OCI-LY1 (cell line): Measurements from ENCODE around the gene AFAP1L2.

Experiments used
- H2AFZ ChIP-seq: fragments of 200-600 bp; sonication (generic), shearing (Covaris generic); 2 replicates; pipeline ENCODE4 v1.6.0; 2014; ENCODE audit warnings: antibody characterized with exemption, mild to moderate bottlenecking, low read length
- H3F3A ChIP-seq: fragments of 200-600 bp; sonication (generic), shearing (Covaris generic); 2 replicates; pipeline ENCODE4 v1.6.0; 2014; ENCODE audit warnings: mild to moderate bottlenecking, antibody characterized with exemption, low read length, moderate library complexity; ENCODE audit not compliant: insufficient read depth
- H3K27ac ChIP-seq: fragments of 200-600 bp; sonication (generic); 2 replicates; pipeline ENCODE4 v1.5.1; 2014; ENCODE audit warnings: low read length, mixed run types, mild to moderate bottlenecking, low read depth; ENCODE audit not compliant: poor library complexity, severe bottlenecking
- H3K27me3 ChIP-seq: fragments of 200-600 bp; sonication (generic); 2 replicates; pipeline ENCODE4 v1.6.0; 2014; ENCODE audit warnings: antibody characterized with exemption, mild to moderate bottlenecking, low read length, moderate library complexity; ENCODE audit not compliant: insufficient read depth
- H3K36me3 ChIP-seq: fragments of 200-600 bp; sonication (generic); 2 replicates; pipeline ENCODE4 v1.6.1; 2014; ENCODE audit warnings: mild to moderate bottlenecking, antibody characterized with exemption, low read length, moderate library complexity, mixed read lengths; ENCODE audit not compliant: insufficient read depth
- H3K4me1 ChIP-seq: fragments of 200-600 bp; sonication (generic); 2 replicates; pipeline ENCODE4 v1.5.1; 2014; ENCODE audit warnings: mild to moderate bottlenecking, low read length, moderate library complexity; ENCODE audit not compliant: insufficient read depth, severe bottlenecking
- H3K4me2 ChIP-seq: fragments of 200-600 bp; sonication (generic), shearing (Covaris generic); 2 replicates; pipeline ENCODE4 v1.6.1; 2014; ENCODE audit warnings: low read length
- H3K4me3 ChIP-seq: fragments of 200-600 bp; sonication (generic); 2 replicates; pipeline ENCODE4 v1.5.1; 2014; ENCODE audit warnings: low read length, low read depth, mild to moderate bottlenecking, mixed read lengths; ENCODE audit not compliant: poor library complexity, severe bottlenecking
- H3K79me2 ChIP-seq: fragments of 200-600 bp; shearing (Covaris generic); 2 replicates; pipeline ENCODE4 v1.6.1; 2016; ENCODE audit warnings: mixed run types, low read length, mixed read lengths; ENCODE audit not compliant: insufficient read depth
- H3K9ac ChIP-seq: fragments of 200-600 bp; sonication (generic), shearing (Covaris generic); 2 replicates; pipeline ENCODE4 v1.6.1; 2014; ENCODE audit warnings: mild to moderate bottlenecking, low read length, mixed read lengths
- H3K9me2 ChIP-seq: fragments of 200-600 bp; sonication (generic), shearing (Covaris generic); 2 replicates; pipeline ENCODE4 v1.6.1; 2014; ENCODE audit warnings: low read depth, mild to moderate bottlenecking, low read length, mixed read lengths
- H3K9me3 ChIP-seq: fragments of 200-600 bp; shearing (Covaris generic); 2 replicates; pipeline ENCODE4 v1.6.1; 2014; ENCODE audit warnings: low read length, mixed read lengths
- H4K20me1 ChIP-seq: fragments of 200-600 bp; sonication (generic), shearing (Covaris generic); 2 replicates; pipeline ENCODE4 v1.6.0; 2016; ENCODE audit warnings: mild to moderate bottlenecking, low read length; ENCODE audit not compliant: insufficient read depth
- CTCF ChIP-seq: fragments of 200-600 bp; sonication (generic), shearing (Covaris generic); IDR thresholded peaks from 2 replicates; pipeline ENCODE4 v1.5.1; 2017; ENCODE audit warnings: mild to moderate bottlenecking, antibody characterized with exemption, low read length, moderate library complexity, mixed read lengths
- EZH2 ChIP-seq: fragments of 200-600 bp; sonication (generic), shearing (Covaris generic); IDR thresholded peaks from 2 replicates; pipeline ENCODE4 v1.8.0; 2017; ENCODE audit warnings: borderline replicate concordance, mixed run types, mild to moderate bottlenecking, antibody characterized with exemption, low read length, moderate library complexity, mixed read lengths

Gene AFAP1L2

GRCh38 chr10:114286921-114287320, 117.4 kb downstream of the AFAP1L2 start:
- Histone ChIP-seq H3K36me3 (no peaks in the 10 kb centered on the region), H4K20me1 (no peaks in the 10 kb centered on the region), H2AFZ (no peak overlapping the region), H3K4me3 (no peak overlapping the region), H3K9me3 (no peaks in the 10 kb centered on the region), H3F3A (no peaks in the 10 kb centered on the region), H3K27ac (no peak overlapping the region), H3K4me1 (no peaks in the 10 kb centered on the region), H3K4me2 (no peak overlapping the region), H3K79me2 (no peaks in the 10 kb centered on the region), H3K27me3 (no peaks in the 10 kb centered on the region; the same call in 1 of the 2 replicates), H3K9me2 (no peaks in the 10 kb centered on the region), H3K9ac (no peak overlapping the region)
- TF ChIP-seq CTCF (no peak), EZH2 (no peak)

GRCh38 chr10:114285961-114286441, 118.3 kb downstream of the AFAP1L2 start:
- Histone ChIP-seq H3K4me1 (no peaks in the 10 kb centered on the region), H3K9me3 (no peaks in the 10 kb centered on the region), H3K27me3 (no peaks in the 10 kb centered on the region; the same call in 1 of the 2 replicates), H3K27ac (no peak overlapping the region), H3K9ac (no peak overlapping the region), H3K36me3 (no peaks in the 10 kb centered on the region), H3K9me2 (no peaks in the 10 kb centered on the region), H3K4me2 (no peak overlapping the region), H2AFZ (no peak overlapping the region), H3F3A (no peaks in the 10 kb centered on the region), H3K4me3 (no peak overlapping the region), H4K20me1 (no peaks in the 10 kb centered on the region), H3K79me2 (no peaks in the 10 kb centered on the region)
- TF ChIP-seq CTCF (no peak), EZH2 (no peak)

GRCh38 chr10:114284346-114285071, 119.8 kb downstream of the AFAP1L2 start:
- no peaks in the 10 kb centered on the region for H3K79me2 ChIP-seq
- no peak overlapping the region for H3K9ac ChIP-seq
- H3F3A ChIP-seq: no peaks in the 10 kb centered on the region
- H3K9me3 ChIP-seq: no peaks in the 10 kb centered on the region
- H3K27ac ChIP-seq: no peak overlapping the region
- H2AFZ ChIP-seq: no peak overlapping the region
- no peaks in the 10 kb centered on the region for H3K36me3 ChIP-seq
- H3K4me1 ChIP-seq: no peaks in the 10 kb centered on the region
- H3K9me2 ChIP-seq: no peaks in the 10 kb centered on the region
- TF ChIP-seq CTCF (no peak), EZH2 (no peak)
- no peak overlapping the region for H3K4me3 ChIP-seq
- H4K20me1 ChIP-seq: no peaks in the 10 kb centered on the region
- no peak overlapping the region for H3K4me2 ChIP-seq
- H3K27me3 ChIP-seq: no peaks in the 10 kb centered on the region; the same call in 1 of the 2 replicates
